Measurements from ENCODE around the gene TPP2. TPM values are rescaled to one million over a fixed set of nuclear protein-coding genes. Genes with fewer than 3 reads are reported as not detected.

Gene TPP2
- total RNA-seq, 6 experiments from 2014 or later, result 18.4 to 35.3 (median 28.4) TPM

DNA sequence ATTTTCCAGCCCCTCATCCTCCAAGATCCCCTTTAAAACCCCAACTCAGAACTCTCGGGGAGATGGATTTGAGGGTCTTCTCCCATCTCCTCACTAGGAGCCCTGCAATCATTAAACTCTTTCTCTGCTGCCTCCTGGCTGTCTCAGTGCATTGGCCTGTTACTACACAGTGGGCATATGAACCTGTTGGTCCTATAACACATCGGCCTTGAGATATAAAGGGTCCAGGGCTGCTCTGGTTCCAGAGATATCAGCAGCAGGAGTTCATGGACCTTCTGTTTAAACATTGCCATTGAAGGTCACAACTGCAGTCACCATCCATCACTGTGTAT is 101.8 kb downstream of the TPP2 start:
- intact Hi-C loops (cut with DNase I), result no loop called here
- Histone ChIP-seq H3K27ac (no peak overlapping the region), H3K9me3 (no peaks in the 10 kb centered on the region), H3K4me3 (no peak overlapping the region), H3K4me1 (no peaks in the 10 kb centered on the region), H3K36me3 (no peaks in the 10 kb centered on the region), H3K27me3 (no peaks in the 10 kb centered on the region)
- ATAC-seq, result no peak
- 79% methylated on average over 2 of the region's 2 CpGs for WGBS (ENCODE audit: insufficient coverage, low coverage, low lambda C conversion rate, missing lambda C conversion rate)
- no peak for DNase-seq
- TF ChIP-seq, protein P1, sequence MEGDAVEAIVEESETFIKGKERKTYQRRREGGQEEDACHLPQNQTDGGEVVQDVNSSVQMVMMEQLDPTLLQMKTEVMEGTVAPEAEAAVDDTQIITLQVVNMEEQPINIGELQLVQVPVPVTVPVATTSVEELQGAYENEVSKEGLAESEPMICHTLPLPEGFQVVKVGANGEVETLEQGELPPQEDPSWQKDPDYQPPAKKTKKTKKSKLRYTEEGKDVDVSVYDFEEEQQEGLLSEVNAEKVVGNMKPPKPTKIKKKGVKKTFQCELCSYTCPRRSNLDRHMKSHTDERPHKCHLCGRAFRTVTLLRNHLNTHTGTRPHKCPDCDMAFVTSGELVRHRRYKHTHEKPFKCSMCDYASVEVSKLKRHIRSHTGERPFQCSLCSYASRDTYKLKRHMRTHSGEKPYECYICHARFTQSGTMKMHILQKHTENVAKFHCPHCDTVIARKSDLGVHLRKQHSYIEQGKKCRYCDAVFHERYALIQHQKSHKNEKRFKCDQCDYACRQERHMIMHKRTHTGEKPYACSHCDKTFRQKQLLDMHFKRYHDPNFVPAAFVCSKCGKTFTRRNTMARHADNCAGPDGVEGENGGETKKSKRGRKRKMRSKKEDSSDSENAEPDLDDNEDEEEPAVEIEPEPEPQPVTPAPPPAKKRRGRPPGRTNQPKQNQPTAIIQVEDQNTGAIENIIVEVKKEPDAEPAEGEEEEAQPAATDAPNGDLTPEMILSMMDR (IDR thresholded peaks at IDR 0.05), result no peak
- no peak for TF ChIP-seq POLR2A (IDR thresholded peaks at IDR 0.05)

DNA sequence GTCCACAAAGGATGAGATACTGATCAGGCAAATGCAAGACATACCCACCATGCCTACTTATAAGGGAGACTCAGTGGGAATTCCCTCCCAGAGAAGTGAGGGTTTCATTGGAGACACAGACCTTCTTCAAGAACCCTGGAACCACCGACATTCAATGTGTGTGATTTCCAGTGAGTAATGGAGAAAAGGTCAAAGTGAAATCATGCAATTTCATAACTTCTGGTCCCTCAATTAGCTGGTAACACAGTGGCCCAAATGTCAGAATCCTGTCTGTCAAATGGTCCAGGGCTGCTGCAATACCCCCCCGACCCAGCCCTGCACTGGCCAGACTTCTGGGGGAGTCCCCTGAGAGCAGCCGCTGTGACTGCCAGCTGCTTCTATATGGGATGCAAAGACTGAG is 102.7 kb downstream of the TPP2 start:
- no peak overlapping the region for H3K27ac ChIP-seq
- H3K9me3 ChIP-seq, result no peaks in the 10 kb centered on the region
- H3K4me3 ChIP-seq, result no peak overlapping the region
- no peaks in the 10 kb centered on the region for H3K27me3 ChIP-seq
- TF ChIP-seq POLR2A (IDR thresholded peaks at IDR 0.05), result no peak
- TF ChIP-seq, protein P1 (IDR thresholded peaks at IDR 0.05), result no peak
- DNase-seq (no peak), ATAC-seq (no peak)
- no peaks in the 10 kb centered on the region for H3K4me1 ChIP-seq
- 33% methylated on average over 2 of the region's 3 CpGs for WGBS (ENCODE audit: insufficient coverage, low coverage, low lambda C conversion rate, missing lambda C conversion rate)
- intact Hi-C loops (cut with DNase I), result no loop called here
- no peaks in the 10 kb centered on the region for H3K36me3 ChIP-seq

DNA sequence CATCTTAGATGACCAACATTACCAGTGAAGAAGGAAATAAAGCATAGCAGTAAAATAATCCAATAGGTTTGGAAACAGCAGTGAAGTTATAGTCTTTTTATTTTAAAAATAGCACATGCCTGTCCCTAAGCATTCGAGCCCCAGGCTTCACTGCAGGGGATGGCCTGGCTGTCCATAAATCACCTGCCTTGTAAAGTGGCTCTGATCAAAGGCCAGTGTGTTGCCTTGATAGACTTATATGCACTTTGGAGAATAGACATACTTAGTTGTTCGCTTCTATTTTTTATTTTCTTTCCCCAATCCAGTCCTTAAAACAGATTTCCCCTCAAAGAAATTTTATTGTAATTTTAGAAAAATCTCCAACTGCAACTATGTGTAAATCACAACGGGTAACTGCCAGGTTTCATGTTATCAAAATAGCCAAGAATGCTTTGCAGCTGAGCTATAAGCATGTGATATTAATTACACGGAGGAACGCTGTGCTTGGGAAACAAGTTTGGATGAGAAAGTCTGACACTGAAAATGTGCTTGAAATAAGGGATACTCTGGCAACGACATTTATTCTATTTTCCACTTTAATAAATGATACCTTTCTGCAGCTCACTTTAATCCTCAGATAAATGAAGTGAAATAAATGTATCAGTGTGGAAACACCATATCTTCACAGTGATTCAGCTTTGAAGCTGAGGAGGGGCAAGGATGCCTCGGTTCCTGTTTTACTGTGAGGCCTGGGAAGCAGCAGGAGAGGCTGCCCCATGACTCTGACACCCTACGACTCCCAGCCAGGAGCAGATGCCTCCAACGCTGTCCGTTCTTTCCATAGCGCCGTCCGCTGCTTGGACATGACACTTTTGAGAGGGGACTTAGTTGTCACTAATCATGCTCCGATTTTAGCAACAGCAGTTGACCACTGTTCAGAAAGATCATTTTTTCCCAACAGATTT is 103.6 kb downstream of the TPP2 start:
- no peaks in the 10 kb centered on the region for H3K4me1 ChIP-seq
- intact Hi-C loops (cut with DNase I), result no loop called here
- no peak for DNase-seq
- H3K27ac ChIP-seq, result no peak overlapping the region
- no peaks in the 10 kb centered on the region for H3K36me3 ChIP-seq
- 71% methylated on average over 14 of the region's 14 CpGs for WGBS (ENCODE audit: insufficient coverage, low coverage, low lambda C conversion rate, missing lambda C conversion rate)
- TF ChIP-seq POLR2A (IDR thresholded peaks at IDR 0.05), result no peak
- TF ChIP-seq, protein P1 (IDR thresholded peaks at IDR 0.05), result no peak
- no peak for ATAC-seq
- H3K4me3 ChIP-seq, result no peak overlapping the region
- H3K27me3 ChIP-seq, result no peaks in the 10 kb centered on the region
- H3K9me3 ChIP-seq, result no peaks in the 10 kb centered on the region

DNA sequence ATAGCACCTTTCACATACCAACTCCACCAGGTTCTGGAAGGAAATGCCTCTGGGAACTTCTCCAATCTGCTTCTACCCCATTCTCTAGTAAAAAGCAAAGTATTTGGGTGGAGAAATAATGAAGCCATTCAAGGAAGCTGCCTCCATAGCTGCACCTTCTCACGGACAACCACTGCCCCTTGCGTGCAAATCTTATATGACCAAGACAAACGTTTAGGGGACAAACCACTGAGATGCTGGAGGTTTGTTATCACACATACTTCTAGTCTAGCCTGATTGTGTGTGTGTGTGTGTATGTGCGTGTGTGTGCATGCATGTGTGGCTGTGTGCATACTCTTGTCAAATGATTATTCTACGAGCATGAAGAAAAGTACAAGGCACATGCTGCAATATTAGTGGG is 104.5 kb downstream of the TPP2 start:
- DNase-seq (no peak), ATAC-seq (no peak)
- no peaks in the 10 kb centered on the region for H3K27me3 ChIP-seq
- TF ChIP-seq, protein P1 (IDR thresholded peaks at IDR 0.05), result no peak
- no peak for TF ChIP-seq POLR2A (IDR thresholded peaks at IDR 0.05)
- 65% methylated on average over 3 of the region's 5 CpGs for WGBS (ENCODE audit: insufficient coverage, low coverage, low lambda C conversion rate, missing lambda C conversion rate)
- no peak overlapping the region for H3K4me3 ChIP-seq
- H3K36me3 ChIP-seq, result no peaks in the 10 kb centered on the region
- intact Hi-C loops (cut with DNase I), result no loop called here
- H3K27ac ChIP-seq, result no peak overlapping the region
- no peaks in the 10 kb centered on the region for H3K9me3 ChIP-seq
- H3K4me1 ChIP-seq, result no peaks in the 10 kb centered on the region

Data from right lobe of liver (tissue), 6 donors.